GM19239 (cell line): ENCODE results near the gene PCDHB9.
"Not testable (repeated sequence)": the region's sequence is repeated elsewhere in the genome, so short reads cannot be mapped to it uniquely, and the experiment has no call there.

ENCODE experiments used
- DNase-seq: peaks from one replicate; pipeline ENCODE4 v3.0.0; 2011; ENCODE audit warnings: low spot score; ENCODE audit not compliant: insufficient read length
- FAIRE-seq: peaks from 2 replicates; lab custom pipeline; 2011; peaks lifted over from hg19 to GRCh38; lab: Jason Lieb, UNC

PCDHB9 gene

GRCh38 chr5:141184117-141184855, 2.7 kb upstream of the PCDHB9 start:
- not testable (repeated sequence) for FAIRE-seq, DNase-seq

- not testable (repeated sequence) for FAIRE-seq, DNase-seq
Observed at GRCh38 chr5:141188682-141189081, 1.7 kb downstream of the PCDHB9 start.

GRCh38 chr5:141189131-141189530, 2.2 kb downstream of the PCDHB9 start:
- not testable (repeated sequence) for FAIRE-seq, DNase-seq

- FAIRE-seq, result no peak
- no peak for DNase-seq
Observed at GRCh38 chr5:141192110-141192725, 5.3 kb downstream of the PCDHB9 start, which contains the start of gene PCDHB10. Gene PCDHB10, plus strand, starts transcription at chr5:141192353. Its CDS starts 200 bp downstream, at chr5:141192553.

GRCh38 chr5:141194332-141194731, 7.4 kb downstream of the PCDHB9 start:
- not testable (repeated sequence) for DNase-seq, FAIRE-seq

- no peak for DNase-seq
- no peak for FAIRE-seq
Observed at GRCh38 chr5:141196363-141196762, 9.4 kb downstream of the PCDHB9 start.

GRCh38 chr5:141199359-141200235, 12.6 kb downstream of the PCDHB9 start, which contains the start of gene PCDHB11:
Gene PCDHB11, plus strand, starts transcription at chr5:141199627. Its CDS starts 148 bp downstream, at chr5:141199775.
- DNase-seq (no peak), FAIRE-seq (no peak)

GRCh38 chr5:141201126-141201525, 14.2 kb downstream of the PCDHB9 start:
- not testable (repeated sequence) for FAIRE-seq, DNase-seq

- not testable (repeated sequence) for DNase-seq, FAIRE-seq
Observed at GRCh38 chr5:141201646-141202045, 14.7 kb downstream of the PCDHB9 start.

GRCh38 chr5:141208478-141208877, 21.5 kb downstream of the PCDHB9 start, which contains the start of gene PCDHB12:
Gene PCDHB12, plus strand, starts transcription at chr5:141208719. Its CDS starts 189 bp downstream, at chr5:141208908.
- FAIRE-seq, result no peak
- DNase-seq, result no peak

GRCh38 chr5:141210281-141210680, 23.3 kb downstream of the PCDHB9 start:
- DNase-seq, FAIRE-seq: not testable (repeated sequence)

GRCh38 chr5:141210849-141211248, 23.9 kb downstream of the PCDHB9 start:
- DNase-seq, FAIRE-seq: not testable (repeated sequence)

- DNase-seq, FAIRE-seq: not testable (repeated sequence)
Observed at GRCh38 chr5:141213656-141214339, 26.8 kb downstream of the PCDHB9 start, which contains the start of gene PCDHB13. Gene PCDHB13, plus strand, starts transcription at chr5:141213919. Its CDS starts 205 bp downstream, at chr5:141214124.

- DNase-seq, FAIRE-seq: not testable (repeated sequence)
Observed at GRCh38 chr5:141214583-141214982, 27.6 kb downstream of the PCDHB9 start.

GRCh38 chr5:141215504-141215903, 28.5 kb downstream of the PCDHB9 start:
- FAIRE-seq, result not testable (repeated sequence)

GRCh38 chr5:141216035-141216434, 29.1 kb downstream of the PCDHB9 start:
- not testable (repeated sequence) for DNase-seq, FAIRE-seq

More at GRCh38 chr5:141215504-141215903, 28.5 kb downstream of the PCDHB9 start:
- not testable (repeated sequence) for DNase-seq

GRCh38 chr5:141223112-141223783, 36.3 kb downstream of the PCDHB9 start, which contains the start of gene PCDHB14:
Gene PCDHB14, plus strand, starts transcription at chr5:141223343. Its CDS starts 163 bp downstream, at chr5:141223506.
- DNase-seq (no peak), FAIRE-seq (no peak)

GRCh38 chr5:141224844-141225243, 37.9 kb downstream of the PCDHB9 start:
- not testable (repeated sequence) for DNase-seq, FAIRE-seq
